CD4-positive, alpha-beta T cell treated with Interleukin-6 at 100 ng/mL for 8 hours (primary cell): Measurements from ENCODE around the gene DDX41.

Source experiments
- DNase-seq: peaks from one replicate; pipeline ENCODE4 v3.0.0-alpha.2; 2020; ENCODE audit warnings: mixed read lengths, low spot score

DDX41 gene

GRCh38 chr5:177512736-177513380 lies 3.9 kb downstream of the DDX41 start:
- no peak for DNase-seq

- no peak for DNase-seq
Measured at GRCh38 chr5:177511796-177512675, 4.7 kb downstream of the DDX41 start.

- DNase-seq = no peak
Measured at GRCh38 chr5:177511181-177511580, 5.6 kb downstream of the DDX41 start.

GRCh38 chr5:177510567-177511053 lies 6.2 kb downstream of the DDX41 start:
- no peak for DNase-seq

GRCh38 chr5:177509991-177510566 lies 6.7 kb downstream of the DDX41 start:
- DNase-seq = no peak

GRCh38 chr5:177509381-177509951 lies 7.3 kb downstream of the DDX41 start, which contains the start of gene DOK3:
Gene DOK3, minus strand, starts transcription at chr5:177509826. Its CDS starts 286 bp downstream, at chr5:177509540.
- DNase-seq = no peak

- DNase-seq = no peak
Measured at GRCh38 chr5:177508837-177509236, 7.9 kb downstream of the DDX41 start.

- DNase-seq = no peak
Measured at GRCh38 chr5:177508221-177508611, 8.5 kb downstream of the DDX41 start.

- DNase-seq = no peak
Measured at GRCh38 chr5:177507596-177508220, 9.1 kb downstream of the DDX41 start.

GRCh38 chr5:177507165-177507564 lies 9.6 kb downstream of the DDX41 start:
- DNase-seq = no peak

- no peak for DNase-seq
Measured at GRCh38 chr5:177505075-177505474, 11.7 kb downstream of the DDX41 start.

GRCh38 chr5:177504086-177505056 lies 12.4 kb downstream of the DDX41 start:
- DNase-seq = no peak

- no peak for DNase-seq
Measured at GRCh38 chr5:177503351-177504085, 13.2 kb downstream of the DDX41 start.

- no peak for DNase-seq
Measured at GRCh38 chr5:177502886-177503285, 13.9 kb downstream of the DDX41 start.

GRCh38 chr5:177501874-177502678 lies 14.7 kb downstream of the DDX41 start:
- DNase-seq = no peak

GRCh38 chr5:177500685-177501522 lies 15.9 kb downstream of the DDX41 start:
- peak; percentile 79 for DNase-seq

GRCh38 chr5:177499842-177500241 lies 16.9 kb downstream of the DDX41 start:
- no peak for DNase-seq
